ENCODE results near the gene PDE3B. TPM values are rescaled to one million over a fixed set of nuclear protein-coding genes. Genes with fewer than 3 reads are reported as not detected.

PDE3B gene
- total RNA-seq, 2 donors from 2014 or later, result 9.4 to 11.7 TPM

GRCh38 chr11:14619603-14620531, 23.7 kb upstream of the PDE3B start:
- H3K27me3 ChIP-seq (ENCODE audit: control insufficient read depth, insufficient read depth, low read length, poor library complexity, severe bottlenecking), result no peaks in the 10 kb centered on the region
- no peaks in the 10 kb centered on the region for H3K4me1 ChIP-seq (ENCODE audit: control insufficient read depth, insufficient read depth, low read length)
- H3K9ac ChIP-seq (ENCODE audit: extremely low read depth, low read length, poor library complexity, severe bottlenecking), result no peak overlapping the region
- Mint-ChIP-seq H3K4me3 (no peak overlapping the region), H3K36me3 (ENCODE audit: low read depth) (no peaks in the 10 kb centered on the region), H3K27ac (no peak overlapping the region), H3K27me3 (ENCODE audit: insufficient read depth) (no peaks in the 10 kb centered on the region), H3K9me3 (no peaks in the 10 kb centered on the region), H3K4me1 (no peaks in the 10 kb centered on the region)
- no peak overlapping the region for H3K4me3 ChIP-seq (ENCODE audit: low read length)
- H3K36me3 ChIP-seq (ENCODE audit: control insufficient read depth, insufficient read depth, low read length), result no peaks in the 10 kb centered on the region
- H3K9me3 ChIP-seq (ENCODE audit: control insufficient read depth, low read length), result no peaks in the 10 kb centered on the region
- no peak for DNase-seq
- no peak for TF ChIP-seq CTCF (conservative IDR thresholded peaks at IDR 0.05)
- 63 to 90% methylated on average over 1 to 2 of the region's 4 CpGs for WGBS, 2 experiments (ENCODE audit: insufficient coverage in 1 of 2, insufficient read length in 1 of 2)
- no peak overlapping the region for H3K27ac ChIP-seq (ENCODE audit: low read depth, low read length)

GRCh38 chr11:14622223-14622954, 21.2 kb upstream of the PDE3B start:
- Mint-ChIP-seq H3K4me1 (no peaks in the 10 kb centered on the region), H3K4me3 (no peak overlapping the region), H3K27ac (no peak overlapping the region), H3K9me3 (no peaks in the 10 kb centered on the region), H3K27me3 (ENCODE audit: insufficient read depth) (no peaks in the 10 kb centered on the region), H3K36me3 (ENCODE audit: low read depth) (no peaks in the 10 kb centered on the region)
- H3K27me3 ChIP-seq (ENCODE audit: control insufficient read depth, insufficient read depth, low read length, poor library complexity, severe bottlenecking), result no peaks in the 10 kb centered on the region
- no peak overlapping the region for H3K9ac ChIP-seq (ENCODE audit: extremely low read depth, low read length, poor library complexity, severe bottlenecking)
- no peak for TF ChIP-seq CTCF (conservative IDR thresholded peaks at IDR 0.05)
- H3K4me1 ChIP-seq (ENCODE audit: control insufficient read depth, insufficient read depth, low read length), result no peaks in the 10 kb centered on the region
- H3K36me3 ChIP-seq (ENCODE audit: control insufficient read depth, insufficient read depth, low read length), result no peaks in the 10 kb centered on the region
- H3K9me3 ChIP-seq (ENCODE audit: control insufficient read depth, low read length), result no peaks in the 10 kb centered on the region
- DNase-seq, result no peak
- no peak overlapping the region for H3K4me3 ChIP-seq (ENCODE audit: low read length)
- H3K27ac ChIP-seq (ENCODE audit: low read depth, low read length), result no peak overlapping the region
- 90 to 93% methylated on average over 5 of the region's 5 CpGs for WGBS, 2 experiments (ENCODE audit: insufficient coverage in 1 of 2, insufficient read length in 1 of 2)

- H3K4me3 Mint-ChIP-seq, result no peak overlapping the region
- peak; percentile 56 for DNase-seq
- H3K27ac Mint-ChIP-seq, result no peak overlapping the region
- no peak overlapping the region for H3K9ac ChIP-seq (ENCODE audit: extremely low read depth, low read length, poor library complexity, severe bottlenecking)
- no peaks in the 10 kb centered on the region for H3K9me3 ChIP-seq (ENCODE audit: control insufficient read depth, low read length)
- H3K27ac ChIP-seq (ENCODE audit: low read depth, low read length), result no peak overlapping the region
- no peaks in the 10 kb centered on the region for H3K36me3 ChIP-seq (ENCODE audit: control insufficient read depth, insufficient read depth, low read length)
- H3K36me3 Mint-ChIP-seq (ENCODE audit: low read depth), result no peaks in the 10 kb centered on the region
- H3K4me1 ChIP-seq (ENCODE audit: control insufficient read depth, insufficient read depth, low read length), result no peaks in the 10 kb centered on the region
- no peak overlapping the region for H3K4me3 ChIP-seq (ENCODE audit: low read length)
- peak; percentile 58 for TF ChIP-seq CTCF (conservative IDR thresholded peaks at IDR 0.05)
- H3K4me1 Mint-ChIP-seq, result no peaks in the 10 kb centered on the region
- H3K9me3 Mint-ChIP-seq, result no peaks in the 10 kb centered on the region
- H3K27me3 Mint-ChIP-seq (ENCODE audit: insufficient read depth), result no peaks in the 10 kb centered on the region
- no peaks in the 10 kb centered on the region for H3K27me3 ChIP-seq (ENCODE audit: control insufficient read depth, insufficient read depth, low read length, poor library complexity, severe bottlenecking)
- WGBS, 2 experiments (ENCODE audit: insufficient coverage in 1 of 2, insufficient read length in 1 of 2), result 94 to 100% methylated on average over 1 to 3 of the region's 3 CpGs
Observed at GRCh38 chr11:14623036-14623435, 20.6 kb upstream of the PDE3B start.
